GM12891 (cell line): ENCODE measurements around the gene SENP1.

Source experiments
- PAX5 ChIP-seq: IDR thresholded peaks from 2 replicates; pipeline ENCODE4 v1.6.1; 2011; ENCODE audit warnings: low read length, moderate library complexity, mild to moderate bottlenecking; ENCODE audit not compliant: insufficient read depth, severe bottlenecking
- POLR2A ChIP-seq: IDR thresholded peaks from 2 replicates; pipeline ENCODE4 v1.6.1; 2011; ENCODE audit warnings: low read depth, low read length, control low read depth
- POLR2AphosphoS5 ChIP-seq: IDR thresholded peaks from 2 replicates; pipeline ENCODE4 v1.6.1; 2011; ENCODE audit warnings: low read depth, low read length, control low read depth
- POU2F2 ChIP-seq: IDR thresholded peaks from 2 replicates; pipeline ENCODE4 v1.6.1; 2011; ENCODE audit warnings: low read depth, mild to moderate bottlenecking, control low read depth, low read length, moderate library complexity
- SPI1 ChIP-seq: IDR thresholded peaks from 2 replicates; pipeline ENCODE4 v1.6.1; 2011; ENCODE audit warnings: low read depth, low read length, control low read depth
- TAF1 ChIP-seq: IDR thresholded peaks from 2 replicates; pipeline ENCODE4 v1.6.1; 2011; ENCODE audit warnings: low read depth, low read length, control low read depth

GRCh38 chr12:48030173-48030650 lies 75.7 kb downstream of the SENP1 start:
- no peak for TF ChIP-seq POLR2AphosphoS5
- TF ChIP-seq POLR2A, result no peak
- TF ChIP-seq PAX5, result no peak
- TF ChIP-seq TAF1, result no peak
- no peak for TF ChIP-seq SPI1
- TF ChIP-seq POU2F2, result no peak
